Measurements from ENCODE around the gene POGZ.

Gene POGZ

GRCh38 chr1:151459331-151460046 is at the start of gene POGZ:
TSS of gene POGZ (minus strand) at chr1:151459494. CDS start at chr1:151442204, 17,290 bp downstream.
- peaks cover 17% of the 10 kb centered on the region for H3K4me1 Mint-ChIP-seq
- H3K27me3 Mint-ChIP-seq (ENCODE audit: low read depth) = peaks cover 9% of the 10 kb centered on the region
- TF ChIP-seq CTCF (IDR thresholded peaks at IDR 0.05; ENCODE audit: unreplicated experiment in 3 of 3) = no peak
- H3K4me3 Mint-ChIP-seq = peak within 1 kb of the TSS; percentile 87 to 92 (median 89)
- no peaks in the 10 kb centered on the region for H3K9me3 Mint-ChIP-seq
- H3K36me3 Mint-ChIP-seq (ENCODE audit: low read depth) = peaks cover 4% of the 10 kb centered on the region
- peak within 1 kb of the TSS; percentile 95 to 99 (median 96) for H3K27ac Mint-ChIP-seq

GRCh38 chr1:151508833-151509232 is 49.5 kb upstream of the POGZ start:
- H3K27me3 Mint-ChIP-seq (ENCODE audit: low read depth) = peaks cover 60% of the 10 kb centered on the region
- no peaks in the 10 kb centered on the region for H3K36me3 Mint-ChIP-seq (ENCODE audit: low read depth)
- H3K4me3 Mint-ChIP-seq = peak overlapping the region in 2 of 3 experiments; percentile 47 to 65
- H3K9me3 Mint-ChIP-seq = no peaks in the 10 kb centered on the region
- no peak overlapping the region for H3K27ac Mint-ChIP-seq
- no peak for TF ChIP-seq CTCF (IDR thresholded peaks at IDR 0.05; ENCODE audit: unreplicated experiment in 3 of 3)
- peaks cover 16% of the 10 kb centered on the region for H3K4me1 Mint-ChIP-seq

GRCh38 chr1:151504759-151505158 is 45.5 kb upstream of the POGZ start:
- Mint-ChIP-seq H3K4me3 (no peak overlapping the region), H3K9me3 (no peaks in the 10 kb centered on the region), H3K36me3 (ENCODE audit: low read depth) (no peaks in the 10 kb centered on the region), H3K27me3 (ENCODE audit: low read depth) (peaks cover 27% of the 10 kb centered on the region), H3K27ac (no peak overlapping the region), H3K4me1 (no peaks in the 10 kb centered on the region)
- TF ChIP-seq CTCF (IDR thresholded peaks at IDR 0.05; ENCODE audit: unreplicated experiment in 3 of 3) = no peak

- Mint-ChIP-seq H3K4me1 (no peaks in the 10 kb centered on the region), H3K4me3 (no peak overlapping the region), H3K27me3 (ENCODE audit: low read depth) (peaks cover 27% of the 10 kb centered on the region), H3K36me3 (ENCODE audit: low read depth) (no peaks in the 10 kb centered on the region), H3K27ac (no peak overlapping the region), H3K9me3 (no peaks in the 10 kb centered on the region)
- no peak for TF ChIP-seq CTCF (IDR thresholded peaks at IDR 0.05; ENCODE audit: unreplicated experiment in 3 of 3)
These were observed 45.0 kb upstream of the POGZ start for GRCh38 chr1:151504252-151504651.

- no peak for TF ChIP-seq CTCF (IDR thresholded peaks at IDR 0.05; ENCODE audit: unreplicated experiment in 3 of 3)
- H3K36me3 Mint-ChIP-seq (ENCODE audit: low read depth) = no peaks in the 10 kb centered on the region
- H3K27ac Mint-ChIP-seq = no peak overlapping the region
- no peak overlapping the region for H3K4me3 Mint-ChIP-seq
- H3K4me1 Mint-ChIP-seq = no peaks in the 10 kb centered on the region
- H3K27me3 Mint-ChIP-seq (ENCODE audit: low read depth) = peaks cover 29% of the 10 kb centered on the region
- no peaks in the 10 kb centered on the region for H3K9me3 Mint-ChIP-seq
These were observed 43.8 kb upstream of the POGZ start for GRCh38 chr1:151502859-151503780.
